ENCODE results near the gene NABP2. TPM values are rescaled to one million over a fixed set of nuclear protein-coding genes. Genes with fewer than 3 reads are reported as not detected.
A peak's percentile ranks its signal among the peaks of the same experiment; 100 is the strongest.

The NABP2 gene
- total RNA-seq, 1 experiment from 2014 or later, result 63.3 TPM

GRCh38 chr12:56237552-56237951, 13.4 kb downstream of the NABP2 start:
- H3K27ac Mint-ChIP-seq (ENCODE audit: unreplicated experiment), result no peak overlapping the region
- CTCF ChIA-PET, result interaction anchor here (0.6 kb wide), 1 partner anchor 236 kb away, joined by 3 read pairs; no protein-coding TSS in a partner anchor
- peaks cover 26% of the 10 kb centered on the region for H3K36me3 Mint-ChIP-seq (ENCODE audit: insufficient read depth, unreplicated experiment)
- intact Hi-C loops (cut with micrococcal nuclease; ENCODE audit: unreplicated experiment), result no loop called here
- H3K4me1 Mint-ChIP-seq (ENCODE audit: low read depth, unreplicated experiment), result no peaks in the 10 kb centered on the region
- no peak for TF ChIP-seq CTCF (IDR thresholded peaks at IDR 0.05; ENCODE audit: unreplicated experiment)
- no peak overlapping the region for H3K4me3 Mint-ChIP-seq (ENCODE audit: low read depth, unreplicated experiment)
- DNase-seq, result no peak
- H3K27me3 Mint-ChIP-seq (ENCODE audit: unreplicated experiment), result no peaks in the 10 kb centered on the region
- BruUV-seq (replicated peaks), result no TSS peak
- no peaks in the 10 kb centered on the region for H3K9me3 Mint-ChIP-seq (ENCODE audit: low read depth, unreplicated experiment)

DNA sequence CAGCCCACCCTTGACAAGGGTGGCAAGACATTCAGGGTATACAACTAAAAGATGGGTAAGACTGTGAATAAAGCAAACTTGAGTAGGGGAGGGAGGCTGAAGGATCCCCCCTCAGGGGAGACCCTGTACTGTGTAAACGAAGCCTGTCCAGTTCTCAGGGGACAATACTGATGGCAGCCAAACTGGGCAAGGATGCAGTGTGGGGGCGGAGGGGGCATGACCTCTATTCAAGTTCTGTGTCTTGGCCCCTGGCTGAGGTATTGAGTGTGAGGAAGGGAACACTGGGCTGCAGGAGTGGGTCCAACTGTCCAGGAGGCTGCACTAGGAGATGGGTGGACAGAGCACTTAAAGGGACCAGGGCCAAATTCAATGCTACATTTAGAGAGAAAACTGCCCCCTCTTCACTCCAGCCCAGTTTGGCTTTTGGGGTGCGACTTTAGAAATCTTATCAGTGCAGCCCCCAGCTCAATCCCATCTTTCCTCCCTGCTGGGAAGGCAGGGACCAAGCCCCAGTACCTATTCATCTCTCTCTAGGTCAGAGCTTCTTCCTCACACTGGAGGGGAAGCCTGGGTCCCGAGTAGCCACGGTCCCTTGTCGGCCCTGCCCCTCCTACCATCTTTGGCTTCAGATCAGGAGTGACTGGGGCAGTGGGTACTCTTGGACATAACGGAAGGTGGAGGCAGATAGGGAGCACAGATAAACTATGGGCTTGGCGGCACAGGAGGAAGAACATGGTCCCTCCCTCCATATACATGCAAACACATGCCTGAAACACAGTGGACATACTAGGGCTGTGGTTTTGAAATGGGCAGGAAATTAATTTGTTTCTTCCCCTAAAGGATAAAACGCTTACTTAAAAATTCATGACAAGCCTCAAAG, 17.5 kb downstream of the NABP2 start:
- H3K9me3 Mint-ChIP-seq (ENCODE audit: low read depth, unreplicated experiment), result no peaks in the 10 kb centered on the region
- DNase-seq, result no peak
- no peak overlapping the region for H3K27ac Mint-ChIP-seq (ENCODE audit: unreplicated experiment)
- intact Hi-C loops (cut with micrococcal nuclease; ENCODE audit: unreplicated experiment), result no loop called here
- no peak for TF ChIP-seq CTCF (IDR thresholded peaks at IDR 0.05; ENCODE audit: unreplicated experiment)
- CTCF ChIA-PET, result no interaction called here
- H3K4me1 Mint-ChIP-seq (ENCODE audit: low read depth, unreplicated experiment), result no peaks in the 10 kb centered on the region
- TSS peak; percentile 12 for BruUV-seq (replicated peaks)
- H3K36me3 Mint-ChIP-seq (ENCODE audit: insufficient read depth, unreplicated experiment), result peaks cover 26% of the 10 kb centered on the region
- no peak overlapping the region for H3K4me3 Mint-ChIP-seq (ENCODE audit: low read depth, unreplicated experiment)
- no peaks in the 10 kb centered on the region for H3K27me3 Mint-ChIP-seq (ENCODE audit: unreplicated experiment)

GRCh38 chr12:56242986-56243385, 18.8 kb downstream of the NABP2 start:
- Mint-ChIP-seq H3K4me1 (ENCODE audit: low read depth, unreplicated experiment) (no peaks in the 10 kb centered on the region), H3K27ac (ENCODE audit: unreplicated experiment) (no peak overlapping the region), H3K27me3 (ENCODE audit: unreplicated experiment) (no peaks in the 10 kb centered on the region), H3K9me3 (ENCODE audit: low read depth, unreplicated experiment) (no peaks in the 10 kb centered on the region), H3K4me3 (ENCODE audit: low read depth, unreplicated experiment) (no peak overlapping the region), H3K36me3 (ENCODE audit: insufficient read depth, unreplicated experiment) (peaks cover 31% of the 10 kb centered on the region)
- no peak for DNase-seq
- CTCF ChIA-PET, result interaction anchor here (0.6 kb wide), 1 partner anchor 110 kb away, joined by 3 read pairs; no protein-coding TSS in a partner anchor
- BruUV-seq (replicated peaks), result no TSS peak
- TF ChIP-seq CTCF (IDR thresholded peaks at IDR 0.05; ENCODE audit: unreplicated experiment), result no peak
- intact Hi-C loops (cut with micrococcal nuclease; ENCODE audit: unreplicated experiment), result no loop called here

DNA sequence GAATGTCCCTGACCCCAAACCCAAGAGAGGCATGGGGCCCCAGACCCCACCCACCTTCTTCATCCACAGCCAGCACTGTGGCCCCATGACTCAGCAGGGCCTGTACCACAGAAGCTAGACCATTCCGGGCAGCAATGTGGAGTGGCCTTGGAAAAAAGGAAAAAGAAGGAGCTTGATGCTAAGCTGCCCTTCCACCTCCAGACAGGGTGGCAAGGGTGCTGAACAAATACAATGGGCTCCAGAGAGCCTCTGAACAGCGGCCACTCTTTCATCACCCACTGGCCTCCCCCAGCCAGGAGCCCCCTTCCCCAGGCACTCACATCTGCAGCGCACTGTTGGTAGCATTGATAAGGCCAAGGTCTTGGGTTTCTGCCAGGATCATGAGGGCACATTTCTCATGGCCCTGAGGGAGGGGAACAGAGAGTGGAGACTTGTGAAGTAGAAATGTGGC, 19.6 kb downstream of the NABP2 start:
- H3K36me3 Mint-ChIP-seq (ENCODE audit: insufficient read depth, unreplicated experiment), result peaks cover 31% of the 10 kb centered on the region
- no peaks in the 10 kb centered on the region for H3K9me3 Mint-ChIP-seq (ENCODE audit: low read depth, unreplicated experiment)
- H3K27ac Mint-ChIP-seq (ENCODE audit: unreplicated experiment), result no peak overlapping the region
- no TSS peak for BruUV-seq (replicated peaks)
- no peak for DNase-seq
- H3K4me3 Mint-ChIP-seq (ENCODE audit: low read depth, unreplicated experiment), result no peak overlapping the region
- TF ChIP-seq CTCF (IDR thresholded peaks at IDR 0.05; ENCODE audit: unreplicated experiment), result no peak
- CTCF ChIA-PET, result interaction anchor here (0.6 kb wide), 2 partner anchors 36 to 99 kb away, joined by 3 to 5 read pairs; no protein-coding TSS in a partner anchor
- H3K27me3 Mint-ChIP-seq (ENCODE audit: unreplicated experiment), result no peaks in the 10 kb centered on the region
- intact Hi-C loops (cut with micrococcal nuclease; ENCODE audit: unreplicated experiment), result no loop called here
- H3K4me1 Mint-ChIP-seq (ENCODE audit: low read depth, unreplicated experiment), result no peaks in the 10 kb centered on the region

All from Calu3 (cell line).